CD14-positive monocyte (primary cell): ENCODE measurements around the gene GAS2L2. TPM values are rescaled to one million over a fixed set of nuclear protein-coding genes. Genes with fewer than 3 reads are reported as not detected.

Experiments
- DNase-seq, 3 donors: peaks; one replicate each; pipeline ENCODE4 v3.0.0-alpha.2; 2011 to 2022
- H2AFZ ChIP-seq: 2 replicates; pipeline ENCODE4 v1.6.0; 2012; ENCODE audit warnings: mild to moderate bottlenecking, low read depth, low read length, inconsistent platforms; ENCODE audit not compliant: insufficient read depth, poor library complexity, severe bottlenecking
- H3K27ac ChIP-seq, 2 donors: 1 replicate in 1 of 2; 2 replicates in 1 of 2; pipeline ENCODE4 v1.5.1; 2012 to 2013; ENCODE audit warnings: low read length in 2 of 2, control low read depth in 1 of 2, inconsistent platforms in 1 of 2, low read depth in 1 of 2, mild to moderate bottlenecking in 1 of 2
- H3K27me3 ChIP-seq, 2 donors: one replicate each; pipeline versions ENCODE4 v1.6.0 to v1.6.1; 2011 to 2013; ENCODE audit warnings: low read length in 2 of 2; ENCODE audit not compliant: control insufficient read depth in 2 of 2, insufficient read depth in 2 of 2
- H3K36me3 ChIP-seq, 2 donors: replicated peaks in 1 of 2; 1 replicate in 1 of 2; 2 replicates in 1 of 2; pipeline versions ENCODE4 v1.5.1 to v1.6.1; 2012 to 2013; ENCODE audit warnings: low read length in 2 of 2, control low read depth in 1 of 2, inconsistent platforms in 1 of 2, mild to moderate bottlenecking in 1 of 2; ENCODE audit not compliant: insufficient read depth in 2 of 2, control insufficient read depth in 1 of 2
- H3K4me1 ChIP-seq, 2 donors: 1 replicate in 1 of 2; 2 replicates in 1 of 2; pipeline versions ENCODE4 v1.5.1 to v1.6.1; 2012 to 2013; ENCODE audit warnings: low read length in 2 of 2, control low read depth in 1 of 2, inconsistent platforms in 1 of 2, mild to moderate bottlenecking in 1 of 2, moderate library complexity in 1 of 2; ENCODE audit not compliant: insufficient read depth in 2 of 2, control insufficient read depth in 1 of 2
- H3K4me2 ChIP-seq: replicated peaks from 2 replicates; pipeline ENCODE3; 2012; ENCODE audit warnings: low read length, moderate library complexity, mild to moderate bottlenecking; ENCODE audit not compliant: poor library complexity, severe bottlenecking; ENCODE audit errors: extremely low read depth
- H3K4me3 ChIP-seq, 3 experiments: fragments of 200-600 bp in 1 of 3; sonication (generic) in 1 of 3; replicated peaks in 1 of 3; 1 replicate in 2 of 3; 2 replicates in 1 of 3; pipeline ENCODE4 v1.5.1; 2011 to 2013; ENCODE audit warnings: low read length in 3 of 3, mild to moderate bottlenecking in 3 of 3, control low read depth in 2 of 3, low read depth in 2 of 3, inconsistent platforms in 1 of 3, moderate library complexity in 1 of 3
- H3K79me2 ChIP-seq: 2 replicates; pipeline ENCODE4 v1.6.0; 2012; ENCODE audit warnings: mild to moderate bottlenecking, control low read depth, inconsistent platforms, low read length, moderate library complexity; ENCODE audit not compliant: insufficient read depth
- H3K9ac ChIP-seq: 2 replicates; pipeline ENCODE4 v1.6.0; 2017; ENCODE audit warnings: low read length, mild to moderate bottlenecking; ENCODE audit not compliant: insufficient read depth, poor library complexity, severe bottlenecking
- H3K9me3 ChIP-seq, 2 donors: replicated peaks in 1 of 2; 1 replicate in 1 of 2; 2 replicates in 1 of 2; pipeline versions ENCODE4 v1.5.1 to v1.6.1; 2012 to 2013; ENCODE audit warnings: low read length in 2 of 2, control low read depth in 1 of 2; ENCODE audit not compliant: control insufficient read depth in 1 of 2, insufficient read depth in 1 of 2
- H4K20me1 ChIP-seq: 2 replicates; pipeline ENCODE4 v1.6.0; 2012; ENCODE audit warnings: mild to moderate bottlenecking, low read length, control low read depth, moderate library complexity; ENCODE audit not compliant: insufficient read depth
- H3K27ac Mint-ChIP-seq, 7 donors: one replicate each; pipeline ENCODE4 v1.8.0; 2020; ENCODE audit warnings: mild to moderate bottlenecking in 7 of 7, mixed read lengths in 7 of 7, moderate library complexity in 6 of 7, inconsistent platforms in 2 of 7
- H3K27me3 Mint-ChIP-seq, 3 donors: one replicate each; pipeline ENCODE4 v1.8.0; 2021 to 2022; ENCODE audit warnings: low read depth in 3 of 3, mild to moderate bottlenecking in 3 of 3, mixed read lengths in 3 of 3, moderate library complexity in 3 of 3, inconsistent platforms in 1 of 3
- H3K36me3 Mint-ChIP-seq, 2 donors: one replicate each; pipeline ENCODE4 v1.8.0; 2020; ENCODE audit warnings: mixed read lengths in 2 of 2, inconsistent platforms in 1 of 2, mild to moderate bottlenecking in 1 of 2
- H3K4me1 Mint-ChIP-seq: one replicate; pipeline ENCODE4 v1.8.0; 2020; ENCODE audit warnings: mild to moderate bottlenecking, mixed read lengths
- H3K4me3 Mint-ChIP-seq, 2 donors: one replicate each; pipeline ENCODE4 v1.8.0; 2020; ENCODE audit warnings: mild to moderate bottlenecking in 2 of 2, mixed read lengths in 2 of 2, moderate library complexity in 1 of 2
- H3K9me3 Mint-ChIP-seq, 7 donors: one replicate each; pipeline ENCODE4 v1.8.0; 2020 to 2022; ENCODE audit warnings: mixed read lengths in 7 of 7, mild to moderate bottlenecking in 6 of 7, moderate library complexity in 6 of 7, inconsistent platforms in 2 of 7
- WGBS: methylation state at CpG from one replicate; pipeline ENCODE4 v1.1.5; 2013; ENCODE audit warnings: missing lambda C conversion rate; ENCODE audit not compliant: insufficient coverage; 5-methylcytosine and 5-hydroxymethylcytosine counted together
- intact Hi-C, 2 donors: fragments of 100-400 bp; cut with micrococcal nuclease; formaldehyde crosslinking; loops; one replicate each; pipeline versions ENCODE4 v1.15.0 to v1.15.1; 2023
- polyA plus RNA-seq, 3 donors: library from polyadenylated mRNA; depleted of rRNA in 1 of 3; unstranded in 2 of 3; stranded (reverse) in 1 of 3; fragments of 300-500 nt in 2 of 3; fragments of >200 nt in 1 of 3; fragmentation: Illumina TruSeq in 2 of 3; gene quantifications; 1 replicate in 2 of 3; 2 replicates in 1 of 3; pipeline ENCODE4 v1.2.3, GENCODE V29; 2012 to 2021
- TF ChIP-seq, protein P1 (sequence below): fragments of 200-600 bp; IDR thresholded peaks from one replicate; pipeline ENCODE4 v1.8.0; 2022; ENCODE audit warnings: antibody characterized with exemption, mild to moderate bottlenecking

GAS2L2 gene
- polyA plus RNA-seq, 3 donors = not detected

GRCh38 chr17:35736236-35736635 is 16.8 kb downstream of the GAS2L2 start:
- no peaks in the 10 kb centered on the region for H3K9me3 ChIP-seq
- Mint-ChIP-seq H3K4me3 (no peak overlapping the region), H3K36me3 (peaks cover 0 to 1% of the 10 kb centered on the region in 2 donors), H3K27ac (no peak overlapping the region), H3K4me1 (peaks cover 4% of the 10 kb centered on the region), H3K27me3 (peaks cover 28 to 44% (median 39%) of the 10 kb centered on the region in 3 donors), H3K9me3 (peaks cover 0 to 5% (median 0%) of the 10 kb centered on the region in 7 donors)
- no peak overlapping the region for H3K27ac ChIP-seq
- 100% methylated on average over 5 of the region's 5 CpGs for WGBS
- H3K79me2 ChIP-seq = no peaks in the 10 kb centered on the region
- TF ChIP-seq, protein P1, sequence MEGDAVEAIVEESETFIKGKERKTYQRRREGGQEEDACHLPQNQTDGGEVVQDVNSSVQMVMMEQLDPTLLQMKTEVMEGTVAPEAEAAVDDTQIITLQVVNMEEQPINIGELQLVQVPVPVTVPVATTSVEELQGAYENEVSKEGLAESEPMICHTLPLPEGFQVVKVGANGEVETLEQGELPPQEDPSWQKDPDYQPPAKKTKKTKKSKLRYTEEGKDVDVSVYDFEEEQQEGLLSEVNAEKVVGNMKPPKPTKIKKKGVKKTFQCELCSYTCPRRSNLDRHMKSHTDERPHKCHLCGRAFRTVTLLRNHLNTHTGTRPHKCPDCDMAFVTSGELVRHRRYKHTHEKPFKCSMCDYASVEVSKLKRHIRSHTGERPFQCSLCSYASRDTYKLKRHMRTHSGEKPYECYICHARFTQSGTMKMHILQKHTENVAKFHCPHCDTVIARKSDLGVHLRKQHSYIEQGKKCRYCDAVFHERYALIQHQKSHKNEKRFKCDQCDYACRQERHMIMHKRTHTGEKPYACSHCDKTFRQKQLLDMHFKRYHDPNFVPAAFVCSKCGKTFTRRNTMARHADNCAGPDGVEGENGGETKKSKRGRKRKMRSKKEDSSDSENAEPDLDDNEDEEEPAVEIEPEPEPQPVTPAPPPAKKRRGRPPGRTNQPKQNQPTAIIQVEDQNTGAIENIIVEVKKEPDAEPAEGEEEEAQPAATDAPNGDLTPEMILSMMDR = no peak
- H2AFZ ChIP-seq = no peak overlapping the region
- no peak overlapping the region for H3K4me3 ChIP-seq
- peaks cover 8 to 26% of the 10 kb centered on the region in 2 donors for H3K27me3 ChIP-seq
- H3K4me1 ChIP-seq = peaks cover 2 to 4% of the 10 kb centered on the region in 2 donors
- no peaks in the 10 kb centered on the region for H3K36me3 ChIP-seq
- intact Hi-C loops = no loop called here
- no peaks in the 10 kb centered on the region for H4K20me1 ChIP-seq
- no peak overlapping the region for H3K9ac ChIP-seq
- H3K4me2 ChIP-seq = no peak overlapping the region
- DNase-seq = no peak

GRCh38 chr17:35735036-35735805 is 17.8 kb downstream of the GAS2L2 start:
- peaks cover 4 to 7% of the 10 kb centered on the region in 2 donors for H3K4me1 ChIP-seq
- 96% methylated on average over 20 of the region's 29 CpGs for WGBS
- H3K4me3 Mint-ChIP-seq = no peak overlapping the region
- peaks cover 11% of the 10 kb centered on the region for H3K4me1 Mint-ChIP-seq
- peaks cover 0 to 4% (median 0%) of the 10 kb centered on the region in 7 donors for H3K9me3 Mint-ChIP-seq
- TF ChIP-seq, protein P1 = no peak
- DNase-seq = no peak
- no peaks in the 10 kb centered on the region for H3K36me3 ChIP-seq
- H3K27ac ChIP-seq = no peak overlapping the region
- H3K27ac Mint-ChIP-seq = no peak overlapping the region
- intact Hi-C loops = no loop called here
- no peak overlapping the region for H3K9ac ChIP-seq
- H3K4me3 ChIP-seq = no peak overlapping the region
- H3K27me3 ChIP-seq = peaks cover 5 to 25% of the 10 kb centered on the region in 2 donors
- no peak overlapping the region for H3K4me2 ChIP-seq
- no peak overlapping the region for H2AFZ ChIP-seq
- no peaks in the 10 kb centered on the region for H3K79me2 ChIP-seq
- H4K20me1 ChIP-seq = no peaks in the 10 kb centered on the region
- no peaks in the 10 kb centered on the region for H3K9me3 ChIP-seq
- H3K27me3 Mint-ChIP-seq = peaks cover 31 to 46% (median 38%) of the 10 kb centered on the region in 3 donors
- peaks cover 5 to 11% of the 10 kb centered on the region in 2 donors for H3K36me3 Mint-ChIP-seq
